GM21576 (cell line): Measurements from ENCODE around the gene RFXANK.

Experiments used
- ATAC-seq: cut with Tn5 transposase; IDR thresholded peaks from one replicate; pipeline ENCODE4 v1.9.1; 2021; ENCODE audit warnings: mild to moderate bottlenecking, moderate library complexity; ENCODE audit not compliant: unreplicated experiment

RFXANK gene

DNA sequence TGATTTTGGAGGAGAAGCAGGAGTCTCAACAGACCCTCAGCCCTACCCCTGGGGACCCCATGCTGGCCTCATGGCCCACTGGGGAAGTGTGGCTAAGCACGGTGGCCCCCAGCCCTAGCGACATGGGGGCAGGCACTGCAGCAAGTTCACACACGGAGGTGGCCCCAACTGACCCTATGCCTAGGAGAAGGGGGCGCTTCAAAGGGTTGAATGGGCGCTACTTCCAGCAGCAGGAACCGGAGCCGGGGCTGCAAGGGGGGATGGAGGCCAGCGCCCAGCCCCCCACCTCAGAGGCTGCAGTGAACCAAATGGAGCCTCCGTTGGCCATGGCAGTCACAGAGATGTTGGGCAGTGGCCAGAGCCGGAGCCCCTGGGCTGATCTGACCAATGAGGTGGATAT is 34.6 kb downstream of the RFXANK start:
- ATAC-seq = no peak

DNA sequence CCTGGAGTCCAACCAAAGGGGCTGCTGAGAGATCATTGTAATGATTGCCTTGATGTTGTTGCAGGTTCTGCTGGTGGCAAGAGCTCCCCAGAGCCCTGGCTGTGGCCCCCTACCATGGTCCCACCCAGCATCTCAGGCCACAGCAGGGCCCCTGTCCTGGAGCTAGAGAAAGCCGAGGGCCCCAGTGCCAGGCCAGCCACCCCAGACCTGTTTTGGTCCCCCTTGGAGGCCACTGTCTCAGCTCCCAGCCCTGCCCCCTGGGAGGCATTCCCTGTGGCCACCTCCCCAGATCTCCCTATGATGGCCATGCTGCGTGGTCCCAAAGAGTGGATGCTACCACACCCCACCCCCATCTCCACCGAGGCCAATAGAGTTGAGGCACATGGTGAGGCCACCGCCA is 35.2 kb downstream of the RFXANK start:
- ATAC-seq = no peak

DNA sequence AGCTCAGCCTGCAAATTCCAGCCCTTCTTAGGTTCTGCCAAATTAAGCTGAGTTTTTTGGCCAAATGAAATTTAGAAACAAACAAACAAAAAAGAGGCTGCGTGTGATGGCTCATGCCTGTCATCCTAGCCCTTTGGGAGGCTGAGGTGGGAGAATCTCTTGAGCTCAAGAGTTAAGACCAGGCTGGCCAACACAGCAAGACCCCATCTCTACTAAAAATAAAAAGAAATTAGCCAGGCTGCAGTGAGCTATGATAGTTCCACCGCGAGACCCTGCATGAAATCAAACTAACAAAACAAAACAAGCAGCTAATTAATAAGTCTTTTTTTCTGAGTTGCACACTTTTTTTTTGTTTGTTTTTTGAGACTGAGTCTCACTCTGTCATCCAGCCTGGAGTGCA is 37.6 kb downstream of the RFXANK start:
- ATAC-seq = no peak

DNA sequence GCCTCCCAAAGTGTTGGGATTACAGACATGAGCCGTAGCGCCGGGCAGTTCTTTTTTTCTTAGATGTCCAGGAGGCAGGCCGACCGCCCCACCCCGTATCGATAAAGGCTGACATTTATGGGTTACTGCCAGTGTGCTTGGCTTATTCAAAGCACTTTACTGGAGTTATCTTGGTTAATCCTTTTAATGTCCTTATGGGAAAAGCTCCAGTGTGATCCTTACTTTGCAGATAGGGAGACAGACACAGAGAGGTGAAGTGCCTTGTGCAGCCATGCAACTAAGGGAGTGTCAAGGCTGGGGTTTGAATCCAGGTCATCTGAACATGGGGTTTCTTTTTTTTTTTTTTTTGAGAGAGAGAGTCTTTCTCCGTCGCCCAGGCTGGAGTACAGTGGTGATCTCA is 38.9 kb downstream of the RFXANK start:
- no peak for ATAC-seq

DNA sequence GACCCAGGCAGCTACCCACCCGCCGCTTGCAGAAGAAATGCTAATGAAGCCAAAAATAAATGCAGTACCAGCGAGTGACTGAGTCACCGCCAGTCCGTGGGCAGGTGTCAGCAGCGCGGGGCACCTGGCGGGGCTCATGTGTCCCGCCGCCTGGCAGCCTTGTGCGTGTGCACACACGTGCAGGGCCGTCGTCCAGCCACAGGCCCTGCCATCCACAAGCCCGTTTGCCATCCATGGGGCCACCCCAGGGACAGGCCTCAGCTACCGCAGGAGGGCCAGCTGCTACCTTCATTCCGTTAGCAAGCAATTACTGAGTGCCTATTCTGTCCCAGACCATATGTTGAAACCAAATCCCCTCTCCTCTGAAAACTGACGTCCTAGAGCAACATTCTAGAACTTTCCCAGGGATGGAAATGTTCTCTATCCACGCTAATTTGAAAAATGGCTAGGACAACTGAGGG is 40.2 kb downstream of the RFXANK start:
- no peak for ATAC-seq

DNA sequence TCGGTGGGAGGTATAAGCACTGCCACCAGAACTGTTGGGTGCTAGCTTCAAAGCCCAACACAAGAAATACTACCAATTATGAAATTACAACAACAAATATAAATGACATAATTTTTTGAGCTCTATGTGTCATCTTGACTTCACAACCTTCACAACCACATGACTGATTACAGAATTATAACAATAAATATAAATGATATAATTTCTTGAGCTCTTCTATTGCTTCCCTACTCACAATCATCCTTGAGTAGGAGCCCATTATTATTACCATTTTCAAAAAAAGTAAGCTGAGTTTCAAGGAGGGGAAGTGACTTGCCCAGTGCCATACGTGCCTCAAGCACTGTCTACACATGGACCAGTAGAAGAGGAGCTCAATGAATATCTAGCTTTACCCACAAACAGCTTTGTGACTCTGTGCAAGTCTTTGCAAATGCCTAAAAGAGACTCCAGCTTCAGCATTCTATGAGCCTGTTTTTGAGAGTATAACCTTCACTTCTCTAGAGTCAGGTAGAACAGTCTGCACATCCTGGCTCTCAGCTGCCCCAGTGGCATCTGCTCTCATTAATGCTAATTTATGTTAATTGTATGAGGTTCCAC is 42.3 kb downstream of the RFXANK start:
- ATAC-seq = no peak

DNA sequence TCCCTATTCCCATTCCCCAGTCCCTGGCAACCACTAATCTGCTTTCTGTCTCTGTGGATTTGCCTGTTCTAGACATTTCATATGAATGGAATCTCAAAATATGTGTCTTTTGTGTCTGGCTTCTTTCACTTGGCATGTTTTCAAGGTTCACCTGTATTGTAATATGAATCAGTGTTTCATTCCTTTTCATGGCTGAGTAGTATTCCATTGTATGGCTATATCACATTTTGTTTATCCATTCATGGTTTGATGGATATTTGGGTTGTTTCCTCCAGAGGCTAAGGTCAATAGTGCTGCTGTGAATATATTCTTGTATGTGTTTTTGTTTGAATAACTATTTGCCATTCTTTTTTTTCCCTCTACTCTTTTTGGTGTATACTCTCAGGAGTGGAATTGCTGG is 44.1 kb downstream of the RFXANK start:
- no peak for ATAC-seq

DNA sequence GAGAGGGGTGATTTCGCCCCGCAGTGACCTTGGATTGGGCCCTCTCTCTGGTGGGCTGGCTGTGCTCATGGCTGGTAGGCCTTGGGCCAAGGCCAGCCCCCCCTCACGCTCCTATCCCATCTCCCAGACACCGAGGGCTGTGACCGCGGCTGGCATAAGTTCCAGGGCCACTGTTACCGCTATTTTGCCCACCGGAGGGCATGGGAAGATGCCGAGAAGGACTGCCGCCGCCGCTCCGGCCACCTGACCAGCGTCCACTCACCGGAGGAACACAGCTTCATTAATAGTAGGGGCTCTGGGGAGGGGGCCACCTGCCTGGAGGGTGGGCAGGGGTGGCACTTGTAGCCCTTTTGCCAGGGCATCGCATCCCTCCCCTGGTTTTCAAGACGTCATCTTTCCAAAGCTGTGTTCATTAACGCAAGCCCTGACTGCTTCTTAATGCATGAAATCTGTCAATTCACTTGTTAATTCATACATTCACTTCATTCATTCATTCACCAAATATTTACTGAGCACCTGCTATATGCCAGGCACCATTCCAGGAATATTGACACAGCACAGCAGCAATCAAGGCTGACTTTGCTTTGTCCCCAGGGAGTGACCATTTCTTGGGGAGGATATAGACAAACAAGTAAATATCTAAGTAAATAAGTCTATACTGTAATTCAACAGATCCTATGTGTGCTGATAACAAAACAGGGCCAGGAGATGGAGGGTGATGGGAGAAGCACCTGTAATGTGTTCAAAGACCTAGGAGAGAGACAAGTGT is 46.3 kb downstream of the RFXANK start:
- ATAC-seq = no peak

DNA sequence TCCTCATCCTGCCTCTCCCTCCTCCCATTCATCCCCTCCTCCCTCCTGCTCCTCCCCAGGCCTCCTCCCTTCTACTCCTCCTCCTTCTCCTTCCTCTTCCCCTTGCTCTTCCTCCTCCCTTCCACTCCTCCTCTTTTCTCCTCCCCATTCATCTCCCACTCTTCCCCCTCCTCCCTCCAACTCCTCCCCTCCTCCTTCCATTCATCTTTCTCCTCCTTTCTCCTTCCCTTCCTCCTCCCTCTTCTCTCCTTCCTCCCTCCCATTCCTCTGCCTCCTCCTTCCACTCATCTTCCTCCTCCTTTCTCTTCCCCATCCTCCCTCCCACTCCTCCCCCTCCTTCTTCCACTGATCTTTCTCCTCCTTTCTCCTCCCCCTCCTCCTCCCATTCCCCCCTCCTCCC is 47.6 kb downstream of the RFXANK start:
- ATAC-seq = no peak

DNA sequence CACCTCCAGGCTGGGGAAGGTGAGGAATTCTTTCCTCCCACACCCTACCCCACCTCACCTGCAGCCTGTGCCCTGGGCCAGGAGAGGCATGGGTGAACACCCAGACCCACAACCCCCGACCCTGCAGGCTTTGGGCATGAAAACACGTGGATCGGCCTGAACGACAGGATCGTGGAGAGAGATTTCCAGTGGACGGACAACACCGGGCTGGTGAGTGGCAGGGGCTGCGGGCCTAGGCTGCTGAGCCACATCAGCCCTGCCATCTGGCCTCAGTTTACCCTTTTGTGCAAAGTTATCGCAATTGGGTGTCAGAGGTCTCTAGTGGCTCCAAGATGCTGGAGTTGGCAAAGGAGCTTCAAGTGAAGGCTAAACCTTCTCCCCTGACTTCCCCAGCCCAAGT is 48.4 kb downstream of the RFXANK start:
- ATAC-seq = no peak

DNA sequence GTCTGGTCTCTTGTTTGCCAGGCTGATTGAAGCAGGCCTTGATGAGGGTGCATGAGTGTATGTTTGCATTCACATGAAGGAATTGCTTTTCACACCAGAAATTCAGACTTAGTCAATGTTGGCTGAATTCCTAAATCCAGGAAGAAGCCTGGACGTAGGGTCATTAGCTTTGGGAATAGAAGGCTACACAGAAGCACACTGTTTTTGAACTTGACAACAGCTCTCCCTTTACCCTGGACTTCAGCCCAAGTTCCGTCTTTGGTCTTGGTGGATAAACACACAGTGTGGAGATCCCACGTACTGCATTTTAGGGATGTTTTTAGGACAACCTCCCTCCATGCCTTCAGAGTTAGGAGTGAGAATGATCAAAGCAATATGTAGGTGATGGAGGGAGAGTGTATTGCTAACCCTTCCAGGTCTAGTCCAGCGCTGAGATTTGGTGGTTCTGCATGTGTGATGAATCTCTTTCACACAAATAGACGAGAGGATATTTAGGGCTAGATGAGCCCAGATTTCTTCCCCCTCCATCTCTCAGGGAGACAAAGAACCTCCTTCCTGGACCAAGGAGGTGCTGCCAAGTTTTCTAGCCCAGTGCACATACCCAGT is 58.2 kb downstream of the RFXANK start:
- ATAC-seq = no peak
